GM21723 (cell line): ENCODE results near the gene NLRP3.

ENCODE experiments used
- ATAC-seq: cut with Tn5 transposase; IDR thresholded peaks from one replicate; pipeline ENCODE4 v1.9.1; 2021; ENCODE audit warnings: mild to moderate bottlenecking, moderate library complexity; ENCODE audit not compliant: unreplicated experiment

The NLRP3 gene

GRCh38 chr1:247435759-247436147 is 19.8 kb downstream of the NLRP3 start:
- ATAC-seq, result no peak

GRCh38 chr1:247437551-247438505 is 21.9 kb downstream of the NLRP3 start:
- no peak for ATAC-seq

DNA sequence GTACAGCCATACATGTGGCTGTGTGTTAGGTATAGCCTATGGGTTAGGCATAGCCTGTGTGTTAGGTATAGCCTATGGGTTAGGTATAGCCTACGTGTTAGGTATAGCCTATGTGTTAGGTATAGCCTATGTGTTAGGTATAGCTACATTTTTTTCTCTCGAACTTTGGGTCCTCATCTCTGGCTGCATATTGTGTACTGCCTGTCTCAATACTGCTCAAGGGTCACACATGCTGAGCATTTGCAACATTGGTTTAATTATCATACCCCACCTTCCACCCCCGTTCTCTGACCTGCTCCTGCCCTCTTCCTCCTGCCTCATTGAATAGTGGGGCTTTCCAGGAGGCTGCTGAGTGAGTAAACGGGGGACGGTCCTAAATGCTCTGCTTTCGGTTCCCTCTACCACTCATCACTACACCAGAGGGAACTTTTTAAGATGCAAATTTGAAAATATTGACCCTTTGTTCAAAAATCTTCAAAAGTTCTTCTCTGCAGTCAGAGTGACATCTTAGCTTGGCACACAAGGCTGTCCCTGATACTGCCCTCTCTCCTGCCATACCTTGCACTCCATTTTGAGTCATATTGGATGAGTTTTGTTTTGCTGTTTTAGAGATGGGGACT is 24.1 kb downstream of the NLRP3 start:
- peak; percentile 99 for ATAC-seq

GRCh38 chr1:247441606-247442005 is 25.6 kb downstream of the NLRP3 start:
- ATAC-seq, result no peak

GRCh38 chr1:247442164-247442563 is 26.2 kb downstream of the NLRP3 start:
- no peak for ATAC-seq

- ATAC-seq, result no peak
Observed at GRCh38 chr1:247443641-247444040, 27.7 kb downstream of the NLRP3 start.

DNA sequence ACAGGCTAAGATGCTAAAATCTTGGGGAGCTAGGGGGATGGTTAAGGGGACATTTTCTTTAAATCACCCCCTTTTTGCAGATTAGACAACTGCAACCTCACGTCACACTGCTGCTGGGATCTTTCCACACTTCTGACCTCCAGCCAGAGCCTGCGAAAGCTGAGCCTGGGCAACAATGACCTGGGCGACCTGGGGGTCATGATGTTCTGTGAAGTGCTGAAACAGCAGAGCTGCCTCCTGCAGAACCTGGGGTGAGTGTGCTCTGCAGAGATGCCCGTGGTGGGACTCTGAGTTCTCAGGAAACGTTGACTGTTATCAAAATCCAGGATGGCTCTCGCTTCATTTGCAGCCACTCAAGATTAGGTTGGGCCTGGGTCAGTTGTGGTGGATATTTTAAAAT is 28.6 kb downstream of the NLRP3 start:
- ATAC-seq, result no peak

GRCh38 chr1:247445526-247446356 is 29.8 kb downstream of the NLRP3 start:
- ATAC-seq, result no peak

- ATAC-seq, result no peak
Observed at GRCh38 chr1:247447162-247447909, 31.4 kb downstream of the NLRP3 start.

- ATAC-seq, result no peak
Observed at GRCh38 chr1:247448107-247448791, 32.3 kb downstream of the NLRP3 start.

GRCh38 chr1:247451388-247452010 is 35.5 kb downstream of the NLRP3 start:
- ATAC-seq, result no peak

DNA sequence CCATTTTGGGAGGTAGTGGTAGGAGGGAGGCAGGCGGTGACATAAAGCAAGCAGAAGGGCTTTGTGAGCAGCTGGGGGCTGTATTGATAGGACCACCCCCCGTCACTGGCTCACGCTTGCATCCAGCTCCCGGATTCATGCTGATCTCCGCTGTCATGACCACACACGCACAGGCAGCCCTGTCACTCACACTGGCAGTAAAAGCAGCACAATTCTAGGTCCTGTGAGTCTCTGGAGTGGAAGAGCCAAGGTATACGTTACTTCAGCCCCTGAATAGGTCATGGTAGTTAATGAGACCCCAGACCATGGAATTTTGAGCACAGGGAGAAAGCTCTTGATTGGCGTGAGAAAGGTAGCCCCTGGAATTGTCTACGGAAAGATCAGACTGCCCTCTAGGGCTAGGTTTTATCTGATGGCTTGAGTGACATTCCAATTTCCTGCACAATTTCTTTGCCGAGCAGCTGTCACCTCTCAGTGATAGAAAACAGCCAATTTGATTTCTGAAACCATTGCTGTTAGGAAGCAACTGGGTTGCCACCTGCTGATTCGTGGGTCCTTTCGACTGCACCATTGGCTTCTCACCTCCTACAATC is 36.6 kb downstream of the NLRP3 start:
- ATAC-seq, result no peak

DNA sequence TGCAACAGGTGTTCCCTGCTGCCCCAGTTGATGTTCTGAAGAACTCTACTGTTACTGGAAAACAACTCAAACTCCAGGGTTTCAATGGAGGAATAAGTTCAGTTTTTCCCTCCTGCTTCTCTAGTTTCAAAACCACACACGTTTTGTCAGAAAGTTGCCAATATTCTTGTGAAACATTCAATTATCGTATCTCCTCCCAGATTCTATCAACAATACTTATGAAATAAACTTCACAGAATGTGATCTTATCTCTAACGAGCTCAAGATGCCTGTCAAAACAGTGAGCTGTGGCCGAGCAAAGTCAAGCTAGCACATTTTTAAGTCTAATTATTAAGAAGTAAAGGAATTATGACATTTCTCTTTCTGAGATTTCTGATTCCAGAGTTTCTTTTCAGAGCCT is 37.3 kb downstream of the NLRP3 start:
- no peak for ATAC-seq

DNA sequence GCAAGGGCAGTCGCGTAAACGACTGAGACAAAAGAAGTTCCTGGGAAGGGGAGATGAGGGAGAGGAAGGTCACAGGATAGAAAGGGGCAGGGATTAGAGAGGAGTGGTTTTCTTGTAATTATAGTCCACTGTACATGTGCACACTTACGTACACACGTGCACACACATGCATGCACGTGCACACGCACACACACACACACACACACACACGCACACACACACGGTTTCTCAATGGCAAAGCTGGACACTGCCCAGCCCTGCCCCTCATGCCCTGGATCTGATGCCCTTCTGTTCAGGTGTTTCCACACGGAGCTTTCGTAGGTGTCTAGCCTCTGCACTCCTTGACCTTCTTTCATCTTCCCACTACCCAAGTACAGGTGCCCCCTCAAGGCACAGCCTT is 38.0 kb downstream of the NLRP3 start:
- no peak for ATAC-seq

GRCh38 chr1:247456021-247456420 is 40.0 kb downstream of the NLRP3 start:
- ATAC-seq, result no peak

DNA sequence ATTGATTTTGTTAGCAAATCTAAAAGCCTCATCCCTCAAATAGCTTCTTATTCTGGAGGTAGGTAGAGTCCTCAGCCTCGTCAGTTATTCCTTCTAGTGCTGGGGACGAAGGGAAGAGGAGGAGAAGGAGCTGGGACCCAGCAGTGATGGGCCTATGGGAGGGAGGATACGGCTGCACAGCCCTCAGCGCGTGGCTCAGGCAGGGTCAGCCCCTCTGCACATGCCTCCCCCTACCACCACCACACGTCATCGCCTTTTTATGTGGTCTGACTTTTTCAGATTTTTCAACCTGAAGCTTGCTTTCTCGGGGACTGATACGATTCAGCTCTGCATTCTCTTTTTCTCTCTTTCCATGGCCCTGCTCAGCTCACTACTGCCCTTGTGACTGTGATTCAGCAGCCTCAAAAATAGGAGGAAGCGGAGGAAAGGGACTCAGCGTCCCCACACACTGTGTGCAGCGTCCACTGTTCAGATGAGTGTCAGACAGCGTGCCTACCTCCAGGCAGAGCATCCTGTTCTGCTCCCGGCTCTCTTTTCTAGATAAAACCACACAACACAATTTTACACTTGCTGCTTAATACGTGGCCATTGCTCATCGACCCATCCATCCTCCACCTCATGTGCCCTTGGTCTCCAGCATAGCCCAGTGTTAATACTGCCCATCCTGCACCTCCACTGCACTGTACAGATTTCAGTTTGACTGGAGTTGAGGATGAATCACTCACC is 41.1 kb downstream of the NLRP3 start:
- no peak for ATAC-seq

DNA sequence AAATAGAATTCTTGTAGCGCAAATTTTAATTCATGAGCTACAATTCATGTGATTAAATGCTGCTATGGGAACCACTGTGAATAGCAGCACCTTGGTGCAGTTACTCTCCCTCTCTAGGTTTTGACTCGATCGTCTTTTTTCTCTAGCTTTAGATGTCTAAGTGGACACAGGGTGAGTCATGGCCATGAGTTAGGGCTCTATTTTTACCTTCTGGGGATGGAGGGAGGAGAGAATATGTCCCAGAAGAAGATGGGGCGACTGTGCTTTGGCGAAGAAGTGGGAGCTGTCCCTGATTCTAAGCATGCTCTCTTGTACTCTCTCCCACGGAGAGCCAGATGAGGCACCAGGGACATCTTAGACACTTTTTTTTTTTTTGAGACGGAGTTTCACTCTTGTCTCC is 43.5 kb downstream of the NLRP3 start:
- no peak for ATAC-seq

DNA sequence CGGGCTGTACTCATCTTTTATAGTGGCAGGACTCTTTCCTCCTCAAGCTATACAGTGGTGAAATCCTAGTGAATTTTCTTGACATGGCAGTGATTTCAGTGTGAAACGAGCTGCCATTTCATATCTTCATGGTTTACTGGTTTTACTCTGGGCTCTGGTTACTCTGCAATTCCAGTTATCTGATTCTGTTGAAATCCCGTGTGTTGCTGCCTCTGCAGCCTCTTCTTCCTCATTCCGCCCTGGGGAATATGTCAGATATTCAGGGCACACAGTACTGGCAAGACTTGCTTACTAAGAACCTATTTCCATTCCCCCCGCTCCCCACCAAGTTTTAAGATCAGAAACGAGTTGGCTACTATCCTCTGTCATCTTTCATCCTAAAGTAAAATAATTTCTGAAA is 49.8 kb downstream of the NLRP3 start:
- no peak for ATAC-seq

DNA sequence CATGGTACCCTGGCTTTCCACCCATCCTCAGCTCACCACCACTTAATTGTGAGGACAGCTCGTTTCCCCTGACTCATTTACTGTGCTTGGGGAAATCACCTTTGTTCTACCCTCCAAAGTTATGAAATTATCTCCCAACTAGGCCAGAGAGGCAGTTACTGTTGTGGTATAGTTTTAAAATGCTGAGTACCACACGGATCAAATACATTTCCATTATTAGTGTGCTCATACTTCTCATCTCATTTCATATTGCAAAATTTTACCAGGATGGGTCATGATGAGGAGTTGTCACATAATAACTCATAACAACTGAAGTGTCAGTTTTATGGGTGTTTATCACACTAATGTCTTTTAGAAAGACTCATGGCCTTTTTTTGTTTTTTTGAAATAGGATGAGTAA is 51.2 kb downstream of the NLRP3 start:
- no peak for ATAC-seq
